ENCODE data around the gene OSGEPL1. TPM values are rescaled to one million over a fixed set of nuclear protein-coding genes. Genes with fewer than 3 reads are reported as not detected.
"Not testable (repeated sequence)": the region's sequence is repeated elsewhere in the genome, so short reads cannot be mapped to it uniquely, and the experiment has no call there.

Gene OSGEPL1
- total RNA-seq, 1 donor from 2014 or later = 9.7 TPM

DNA sequence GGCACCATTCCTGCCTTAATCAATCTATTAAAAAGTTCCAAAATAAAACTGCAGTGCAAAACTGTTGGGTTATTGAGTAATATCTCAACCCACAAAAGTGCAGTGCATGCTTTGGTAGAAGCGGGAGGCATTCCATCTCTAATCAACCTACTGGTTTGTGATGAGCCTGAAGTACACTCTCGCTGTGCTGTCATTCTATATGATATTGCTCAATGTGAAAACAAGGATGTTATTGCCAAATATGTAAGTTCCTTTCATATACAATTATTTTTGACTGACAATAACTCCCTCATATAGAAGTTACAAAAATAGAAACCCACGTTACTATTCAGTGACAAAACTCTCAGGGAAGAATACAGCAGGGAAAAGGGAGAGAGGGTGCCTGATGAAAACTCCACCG lies 43.0 kb downstream of the OSGEPL1 start:
- no peaks in the 10 kb centered on the region for H3K36me3 Mint-ChIP-seq (ENCODE audit: low read depth)
- intact Hi-C loops (cut with micrococcal nuclease) = no loop called here
- no peak for DNase-seq (ENCODE audit: low spot score)
- H3K4me3 Mint-ChIP-seq (ENCODE audit: low read depth) = no peak overlapping the region
- H3K9me3 Mint-ChIP-seq = peaks cover 13% of the 10 kb centered on the region
- H3K4me1 Mint-ChIP-seq (ENCODE audit: low read depth) = peaks cover 12% of the 10 kb centered on the region
- no peak overlapping the region for H3K27ac Mint-ChIP-seq
- H3K27me3 Mint-ChIP-seq (ENCODE audit: low read depth) = no peaks in the 10 kb centered on the region

DNA sequence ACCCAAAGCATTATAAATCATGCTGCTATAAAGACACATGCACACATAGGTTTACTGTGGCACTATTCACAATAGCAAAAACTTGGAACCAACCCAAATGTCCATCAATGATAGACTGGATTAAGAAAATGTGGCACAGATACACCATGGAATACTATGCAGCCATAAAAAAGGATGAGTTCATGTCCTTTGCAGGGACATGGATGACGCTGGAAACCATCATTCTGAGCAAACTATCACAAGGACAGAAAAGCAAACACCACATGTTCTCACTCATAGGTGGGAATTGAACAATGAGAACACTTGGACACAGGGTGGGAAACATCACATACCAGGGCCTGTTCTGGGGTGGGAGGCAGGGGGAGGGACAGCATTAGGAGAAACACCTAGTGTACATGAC lies 45.0 kb downstream of the OSGEPL1 start:
- H3K27me3 Mint-ChIP-seq (ENCODE audit: low read depth); intact Hi-C loops (cut with micrococcal nuclease); H3K4me1 Mint-ChIP-seq (ENCODE audit: low read depth); H3K27ac Mint-ChIP-seq; H3K36me3 Mint-ChIP-seq (ENCODE audit: low read depth); H3K4me3 Mint-ChIP-seq (ENCODE audit: low read depth); DNase-seq (ENCODE audit: low spot score): not testable (repeated sequence)
- peaks cover 31% of the 10 kb centered on the region for H3K9me3 Mint-ChIP-seq

DNA sequence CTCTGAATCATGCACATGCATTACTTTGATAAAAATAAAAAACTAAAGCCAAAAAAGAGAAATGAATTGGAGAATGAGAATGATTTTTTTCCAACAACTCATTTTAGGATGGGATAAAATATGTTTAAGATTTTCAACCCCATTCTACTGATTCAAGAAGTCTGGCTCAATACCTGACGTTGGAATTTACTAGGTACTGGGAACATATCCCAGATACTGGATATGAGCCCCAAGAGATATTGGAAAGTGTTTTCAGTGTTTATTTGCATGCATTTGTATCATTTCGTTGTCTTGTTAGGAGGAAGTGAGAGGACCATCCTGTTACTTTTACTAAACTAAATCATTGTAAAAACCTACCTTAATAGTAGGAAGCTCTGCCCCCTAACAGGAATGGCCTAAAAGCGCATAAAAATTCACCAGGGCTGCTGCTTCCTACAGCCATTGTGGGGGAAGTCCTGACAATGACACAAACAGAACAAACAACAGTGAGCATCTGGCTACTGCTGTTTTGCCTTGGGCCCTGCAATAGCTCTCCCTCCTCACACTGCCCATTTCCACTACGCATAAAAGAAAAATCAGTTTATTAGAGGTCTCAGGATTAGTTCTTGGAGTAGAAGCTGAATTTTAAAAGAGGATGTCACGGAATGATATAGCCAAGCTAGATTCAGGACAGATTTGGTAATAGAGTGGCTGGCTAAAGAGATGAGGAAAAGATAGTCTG lies 52.9 kb downstream of the OSGEPL1 start:
- DNase-seq (ENCODE audit: low spot score) = no peak
- Mint-ChIP-seq H3K4me1 (ENCODE audit: low read depth) (no peaks in the 10 kb centered on the region), H3K36me3 (ENCODE audit: low read depth) (peaks cover 3% of the 10 kb centered on the region), H3K27ac (no peak overlapping the region), H3K9me3 (peaks cover 17% of the 10 kb centered on the region), H3K4me3 (ENCODE audit: low read depth) (no peak overlapping the region), H3K27me3 (ENCODE audit: low read depth) (no peaks in the 10 kb centered on the region)
- intact Hi-C loops (cut with micrococcal nuclease) = no loop called here

DNA sequence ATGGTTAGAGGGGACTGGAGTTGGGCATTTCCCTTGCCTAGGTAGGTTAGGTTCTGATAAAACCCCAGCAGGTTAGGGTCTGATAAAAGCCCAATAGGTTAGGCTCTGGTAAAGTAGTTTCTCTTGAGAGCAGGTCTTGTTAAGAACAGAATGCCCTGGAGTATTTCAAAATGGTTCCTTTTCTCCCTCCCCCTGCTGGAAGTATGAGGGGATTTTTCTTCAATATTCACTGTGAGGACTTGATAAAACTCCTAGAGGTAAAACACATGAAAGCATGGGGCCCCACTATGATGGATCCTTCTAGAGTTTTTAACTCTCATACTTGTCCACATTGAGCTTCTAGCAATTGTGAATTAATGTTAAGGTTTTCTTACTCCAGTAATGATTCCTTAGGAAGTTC lies 60.5 kb downstream of the OSGEPL1 start:
- H3K27me3 Mint-ChIP-seq (ENCODE audit: low read depth) = no peaks in the 10 kb centered on the region

DNA sequence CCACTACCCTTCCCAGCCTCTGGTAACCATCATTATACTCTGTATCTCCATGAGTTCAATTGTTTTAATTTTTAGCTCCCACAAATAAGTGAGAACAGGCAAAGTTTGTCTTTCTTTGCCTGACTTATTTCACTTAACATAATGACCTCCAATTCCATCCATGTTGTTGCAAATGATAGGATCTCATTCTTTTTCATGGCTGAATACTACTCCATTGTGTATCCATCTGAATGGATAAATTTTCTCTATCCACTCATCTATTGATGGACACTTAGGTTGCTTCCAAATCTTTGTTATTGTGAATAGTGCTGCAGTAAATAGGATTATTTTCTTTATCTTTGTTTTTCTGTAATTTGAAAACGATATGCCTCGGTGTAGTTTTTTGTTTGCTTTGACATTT lies 61.9 kb downstream of the OSGEPL1 start:
- Mint-ChIP-seq H3K4me1 (ENCODE audit: low read depth) (peaks cover 3% of the 10 kb centered on the region), H3K27me3 (ENCODE audit: low read depth) (no peaks in the 10 kb centered on the region), H3K36me3 (ENCODE audit: low read depth) (no peaks in the 10 kb centered on the region), H3K27ac (no peak overlapping the region), H3K4me3 (ENCODE audit: low read depth) (no peak overlapping the region), H3K9me3 (no peaks in the 10 kb centered on the region)
- intact Hi-C loops (cut with micrococcal nuclease) = no loop called here
- DNase-seq (ENCODE audit: low spot score) = no peak

More for the DNA sequence above, 60.5 kb downstream of the OSGEPL1 start:
- no peak overlapping the region for H3K27ac Mint-ChIP-seq
- peaks cover 3% of the 10 kb centered on the region for H3K4me1 Mint-ChIP-seq (ENCODE audit: low read depth)
- intact Hi-C loops (cut with micrococcal nuclease) = no loop called here
- no peaks in the 10 kb centered on the region for H3K9me3 Mint-ChIP-seq
- DNase-seq (ENCODE audit: low spot score) = no peak
- no peak overlapping the region for H3K4me3 Mint-ChIP-seq (ENCODE audit: low read depth)
- no peaks in the 10 kb centered on the region for H3K36me3 Mint-ChIP-seq (ENCODE audit: low read depth)

DNA sequence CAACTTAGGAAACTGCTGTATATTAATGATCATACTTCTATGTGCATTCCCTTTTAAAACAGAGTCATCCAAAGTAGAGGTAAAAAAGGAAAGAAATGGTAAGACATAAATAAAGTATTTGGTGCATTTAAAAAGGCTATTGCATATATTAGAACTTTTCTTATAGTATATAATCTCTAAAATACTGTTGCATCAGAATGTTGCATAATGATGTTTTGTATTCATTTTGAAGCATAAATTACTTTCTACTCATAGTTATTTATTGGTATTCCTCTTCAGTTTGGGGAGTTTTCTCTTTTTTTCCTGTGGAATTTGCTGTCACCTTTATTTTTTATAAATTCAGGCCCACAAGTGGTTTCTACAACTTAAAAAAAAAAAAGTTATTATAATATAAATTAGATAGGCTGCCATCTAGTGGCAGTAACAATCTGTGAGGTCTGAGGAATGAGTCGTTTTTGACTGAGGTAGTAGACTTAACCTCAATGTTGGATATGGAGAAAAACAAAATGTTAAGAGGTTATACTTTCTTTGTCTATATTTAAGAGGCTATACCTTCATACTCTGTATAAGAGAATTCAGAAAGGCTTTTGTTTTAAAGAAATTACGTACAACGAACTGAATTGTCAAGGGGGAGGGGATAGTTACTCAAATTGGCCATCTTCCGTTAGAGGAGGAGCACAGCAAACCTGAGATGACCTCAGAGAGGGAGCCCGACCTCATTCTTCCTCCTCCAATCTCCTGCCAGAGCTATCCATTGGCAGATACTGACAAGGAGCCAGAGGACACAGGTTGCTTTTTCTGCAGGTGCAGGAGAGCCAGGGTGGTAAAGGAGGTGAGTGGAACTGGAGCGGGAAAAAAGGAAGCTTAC lies 64.3 kb downstream of the OSGEPL1 start:
- DNase-seq (ENCODE audit: low spot score) = no peak
- H3K4me3 Mint-ChIP-seq (ENCODE audit: low read depth) = no peak overlapping the region
- H3K4me1 Mint-ChIP-seq (ENCODE audit: low read depth) = peaks cover 3% of the 10 kb centered on the region
- H3K27me3 Mint-ChIP-seq (ENCODE audit: low read depth) = no peaks in the 10 kb centered on the region
- no peaks in the 10 kb centered on the region for H3K9me3 Mint-ChIP-seq
- H3K36me3 Mint-ChIP-seq (ENCODE audit: low read depth) = peaks cover 3% of the 10 kb centered on the region
- intact Hi-C loops (cut with micrococcal nuclease) = loop anchor here (1.0 to 2.0 kb wide), 3 partner anchors 15 to 37 kb away; partner anchors contain the start of genes ANKAR and ASNSD1
- H3K27ac Mint-ChIP-seq = no peak overlapping the region

Other genes with a start within 250 kb of the OSGEPL1 start
- gene SLC40A1, start 182.0 kb downstream of the OSGEPL1 start, total RNA-seq = 1.8 and 2.4 TPM in 2 replicates
- gene ASNSD1, start 101.3 kb downstream of the OSGEPL1 start, total RNA-seq = 52.0 and 52.7 TPM in 2 replicates
- 4.0 and 4.1 TPM in 2 replicates for gene ANKAR, start 88.1 kb downstream of the OSGEPL1 start, total RNA-seq
- 68.8 and 72.1 TPM in 2 replicates for gene ORMDL1, start 21.5 kb upstream of the OSGEPL1 start, total RNA-seq
- gene PMS1, start 21.7 kb upstream of the OSGEPL1 start, total RNA-seq = 57.0 and 58.7 TPM in 2 replicates